NCI-H146 treated with DMSO at 0.1 percent for 48 hours (cell line): ENCODE data around the gene C1orf232.

Experiments
- DNase-seq: peaks from one replicate; lab custom pipeline; 2025; ENCODE audit not compliant: unreplicated experiment; lab: John Stamatoyannopoulos, UW

The C1orf232 gene

DNA sequence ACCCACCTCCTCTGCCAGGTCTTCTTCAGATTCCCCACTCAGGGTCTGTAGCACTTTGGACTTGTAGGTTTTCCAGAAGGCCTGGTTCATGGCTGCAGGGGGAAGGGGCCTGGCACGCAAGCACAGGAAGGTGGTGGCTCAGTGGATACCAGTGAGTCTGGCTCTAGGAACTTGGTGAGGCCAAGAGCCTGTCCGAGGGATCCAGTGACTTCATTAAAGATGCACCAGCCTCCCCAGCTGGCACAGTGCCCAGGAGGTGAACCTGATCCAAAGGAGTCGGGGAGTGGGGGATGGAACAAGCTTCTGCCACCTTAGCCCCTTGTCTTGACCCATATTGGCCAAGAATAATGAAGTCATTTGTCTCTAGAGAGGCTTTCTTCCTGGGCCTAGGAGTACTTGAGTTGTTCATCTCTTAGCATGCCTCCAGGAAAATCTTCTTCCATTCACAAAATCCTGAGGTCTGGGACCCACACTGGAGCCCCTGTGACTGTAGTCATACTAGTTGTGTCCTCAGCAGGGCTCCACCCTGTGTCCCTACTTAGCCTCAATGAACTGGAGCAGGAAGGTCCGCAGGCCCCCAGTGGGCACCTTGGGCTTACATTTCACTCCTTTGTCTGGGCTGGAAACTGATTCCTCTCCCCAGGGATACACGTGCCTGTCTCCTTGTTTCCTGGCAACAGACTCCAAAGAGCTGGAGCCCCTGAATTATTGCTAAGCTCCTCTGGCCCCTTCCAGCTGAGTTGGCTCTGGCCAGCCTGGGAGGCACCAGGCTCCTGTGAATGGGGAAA lies at the start of gene C1orf232:
Gene C1orf232, minus strand, starts transcription at position 554 of the 788 bp plus-strand sequence. Its CDS starts 464 bp downstream, at position 90.
- DNase-seq: no peak

DNA sequence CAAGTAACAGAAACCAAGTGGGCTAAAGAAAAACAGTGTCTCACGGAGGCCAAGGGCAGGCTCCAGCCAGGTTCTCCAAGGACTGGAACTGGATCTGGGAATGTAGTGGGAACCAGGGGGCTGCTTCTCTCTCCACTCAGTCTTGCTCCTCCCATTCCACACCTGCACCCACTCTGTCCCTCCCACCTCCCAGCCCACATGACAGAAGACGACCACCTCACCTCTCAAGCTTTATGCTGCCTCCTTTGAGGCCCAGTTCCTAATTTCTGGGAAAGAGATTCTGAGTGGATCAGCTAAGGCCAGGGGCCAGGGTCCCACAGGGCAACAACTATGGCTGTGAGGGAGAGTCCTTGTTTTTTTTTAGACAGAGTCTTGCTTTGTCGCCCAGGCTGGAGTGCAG lies 46.5 kb upstream of the C1orf232 start:
- DNase-seq: no peak

DNA sequence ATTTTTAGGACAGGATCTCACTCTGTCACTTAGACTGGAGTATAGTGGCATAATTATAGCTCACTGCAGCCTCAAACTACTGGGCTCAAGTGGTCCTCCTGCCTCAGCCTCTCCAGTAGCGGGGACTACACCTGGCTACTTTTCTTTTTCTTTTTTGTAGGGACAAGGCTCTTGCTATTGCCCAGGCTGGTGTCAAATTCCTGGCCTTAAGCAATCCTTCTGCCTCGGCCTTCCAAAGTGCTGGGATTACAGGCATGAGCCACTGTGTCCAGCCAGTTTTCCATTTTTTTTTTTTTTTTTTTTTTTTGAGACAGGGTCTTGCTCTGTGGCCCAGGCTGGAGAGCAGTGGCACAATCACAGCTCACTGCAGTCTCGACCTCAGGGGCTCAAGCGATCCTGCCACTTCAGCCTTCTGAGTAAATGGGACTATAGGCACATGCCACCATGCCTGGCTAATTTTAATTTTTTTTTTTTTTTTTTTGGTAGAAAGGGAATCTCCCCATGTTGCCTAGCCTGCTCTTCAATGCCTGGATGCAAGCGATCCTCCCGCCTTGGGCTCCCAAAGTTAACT lies 44.7 kb upstream of the C1orf232 start:
- no peak for DNase-seq

DNA sequence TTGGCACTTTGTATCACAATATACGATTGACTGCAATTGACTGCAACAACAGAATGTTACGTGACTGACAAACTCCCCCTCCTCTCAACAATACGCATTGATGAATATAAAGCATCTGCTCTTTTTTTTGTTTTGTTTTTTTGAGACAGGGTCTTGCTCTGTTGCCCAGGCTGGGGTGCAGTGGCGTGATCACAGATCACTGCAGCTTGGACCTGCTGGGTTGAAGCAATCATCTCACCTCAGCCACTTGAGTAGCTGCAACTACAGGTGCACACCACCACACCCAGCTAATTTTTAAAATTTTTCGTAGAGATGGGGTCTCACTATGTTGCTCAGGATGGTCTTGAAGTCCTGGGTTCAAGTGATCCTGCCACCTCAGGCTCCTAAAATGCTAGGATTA lies 44.0 kb upstream of the C1orf232 start:
- DNase-seq: no peak

DNA sequence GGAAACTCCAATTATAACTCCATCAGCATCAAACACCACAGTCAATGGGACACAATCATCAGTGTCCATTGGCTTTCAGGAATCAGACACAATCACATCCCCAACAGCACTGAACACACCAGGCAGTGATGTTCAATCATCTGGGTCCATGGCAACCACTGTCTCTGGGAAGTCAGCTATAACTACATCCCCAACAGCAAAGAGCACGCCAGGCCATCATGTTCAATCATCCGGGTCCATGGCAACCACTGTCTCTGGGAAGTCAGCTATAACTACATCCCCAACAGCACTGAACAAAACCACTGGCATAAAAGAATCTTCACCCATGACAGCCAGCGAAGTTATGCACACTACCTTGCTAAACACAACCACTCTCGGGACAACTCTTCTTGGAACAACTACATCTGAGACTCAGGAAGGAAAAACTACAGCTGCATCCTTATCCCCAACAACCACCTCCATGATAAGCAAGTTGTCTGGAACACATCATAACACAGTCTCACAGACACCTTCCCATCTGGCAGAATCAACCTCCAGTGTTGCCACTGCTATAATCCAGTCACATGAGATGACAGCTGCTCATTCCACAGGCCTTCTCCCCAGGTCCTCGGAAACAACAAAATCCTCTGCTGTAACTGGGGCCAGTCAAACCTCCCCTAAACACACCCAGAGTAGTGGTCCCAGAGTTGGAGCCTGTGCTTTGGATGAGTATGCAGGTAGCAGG lies 41.5 kb upstream of the C1orf232 start:
- DNase-seq: no peak

DNA sequence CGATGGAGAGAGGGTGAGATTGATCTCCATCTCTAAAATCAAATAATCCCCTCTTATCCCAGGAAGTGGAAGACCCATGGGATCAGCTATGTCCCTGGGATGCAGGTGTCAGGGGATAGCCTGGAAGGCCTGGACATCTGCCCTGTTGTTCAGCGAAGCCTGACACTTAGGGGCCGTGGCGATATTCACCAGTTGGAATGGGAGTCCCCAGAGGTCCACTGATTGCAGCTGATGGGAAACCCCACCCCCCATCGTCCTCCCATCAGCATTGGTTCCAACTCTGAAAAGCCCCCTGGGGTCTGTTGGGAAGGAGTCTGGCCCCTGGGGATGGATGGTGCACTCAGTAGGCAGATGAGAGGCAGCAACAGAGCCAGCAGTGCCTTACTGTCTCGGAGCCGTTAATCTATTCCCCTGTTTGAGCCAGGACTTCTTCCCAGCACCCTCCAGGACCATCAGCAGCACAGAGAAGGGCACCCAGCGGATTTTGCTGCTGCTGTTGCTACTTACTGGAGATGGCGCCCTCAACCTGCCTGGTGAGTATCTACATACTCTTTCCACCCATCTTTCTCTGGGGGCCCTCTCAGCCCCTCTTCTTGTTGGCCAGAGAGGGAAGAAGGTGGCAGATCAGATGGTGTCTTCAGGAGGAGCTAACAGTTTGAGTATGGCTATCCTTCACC lies 35.0 kb upstream of the C1orf232 start:
- no peak for DNase-seq

DNA sequence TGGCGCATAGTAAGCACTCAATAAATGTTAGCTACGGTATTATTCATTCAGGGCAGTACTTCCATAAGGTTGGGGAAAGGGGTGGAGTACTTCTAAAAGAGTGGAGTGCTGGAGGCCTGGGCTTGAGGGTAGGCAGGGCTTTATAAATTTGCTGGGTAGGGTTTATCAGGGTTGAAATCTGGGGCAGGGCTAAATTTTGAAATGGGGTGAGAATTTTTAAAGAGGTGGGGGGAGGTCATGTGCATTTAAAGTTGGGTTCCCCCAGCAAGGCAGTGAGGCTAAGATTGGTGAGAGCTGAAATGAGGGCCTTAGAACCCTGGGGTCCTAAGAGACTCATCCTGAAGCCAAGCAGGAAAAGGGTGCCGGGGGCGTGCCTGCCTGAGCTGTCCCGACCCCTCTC lies 31.6 kb upstream of the C1orf232 start:
- no peak for DNase-seq

DNA sequence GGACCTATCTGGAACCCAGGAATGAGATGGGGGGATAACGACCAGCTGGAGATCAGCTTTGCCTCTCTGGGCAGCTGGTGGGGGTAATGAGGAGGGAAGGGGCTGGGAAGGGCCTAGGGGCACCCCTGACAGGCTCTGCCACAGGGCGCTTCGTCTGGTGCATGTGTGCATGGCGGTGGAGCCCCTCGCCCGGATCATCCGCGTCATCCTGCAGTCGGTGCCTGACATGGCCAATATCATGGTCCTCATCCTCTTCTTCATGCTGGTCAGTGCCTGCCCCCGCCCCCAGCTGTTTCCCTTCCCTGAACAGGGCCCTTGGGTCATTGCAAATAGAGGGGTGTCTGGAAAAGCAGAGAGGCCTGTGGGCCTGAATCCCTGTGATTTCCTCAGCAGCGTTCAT lies 29.1 kb upstream of the C1orf232 start:
- DNase-seq: no peak

DNA sequence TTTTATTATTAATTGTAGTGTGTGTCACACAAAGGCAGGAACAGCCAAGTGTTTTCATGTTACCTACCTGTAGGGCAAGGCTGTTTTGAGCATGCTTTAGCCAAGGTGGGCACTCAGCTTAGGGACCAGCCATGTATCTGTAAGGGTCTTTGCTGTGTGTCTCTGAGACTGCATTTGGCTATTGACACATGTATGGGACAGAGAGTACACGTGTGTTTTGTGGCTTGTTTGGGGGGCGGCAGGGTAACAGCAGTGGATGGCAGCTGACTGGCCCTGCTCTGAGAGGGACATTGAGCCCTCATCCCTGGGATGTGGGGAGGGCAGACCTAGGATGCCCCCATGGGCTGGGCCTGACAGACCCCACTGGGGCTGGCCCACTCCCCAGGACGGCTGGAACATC lies 28.5 kb upstream of the C1orf232 start:
- DNase-seq: no peak

DNA sequence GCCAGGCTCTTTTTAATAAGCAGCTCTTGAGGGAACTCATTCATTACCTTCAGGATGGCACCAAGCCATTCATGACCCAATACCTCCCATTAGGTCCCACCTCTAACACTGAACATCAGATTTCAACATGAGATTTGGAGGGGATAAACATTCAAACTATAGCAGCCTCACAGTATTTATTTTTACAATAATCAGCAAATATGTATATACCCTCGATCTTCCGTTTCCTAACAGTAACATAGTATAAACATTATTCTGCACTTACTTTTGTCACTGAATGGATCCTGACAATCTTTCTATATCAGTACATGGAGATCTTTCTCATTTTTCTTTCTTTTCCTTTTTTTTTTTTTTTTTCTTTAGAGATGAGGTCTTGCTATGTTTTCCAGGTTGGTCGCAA lies 27.0 kb upstream of the C1orf232 start:
- no peak for DNase-seq

DNA sequence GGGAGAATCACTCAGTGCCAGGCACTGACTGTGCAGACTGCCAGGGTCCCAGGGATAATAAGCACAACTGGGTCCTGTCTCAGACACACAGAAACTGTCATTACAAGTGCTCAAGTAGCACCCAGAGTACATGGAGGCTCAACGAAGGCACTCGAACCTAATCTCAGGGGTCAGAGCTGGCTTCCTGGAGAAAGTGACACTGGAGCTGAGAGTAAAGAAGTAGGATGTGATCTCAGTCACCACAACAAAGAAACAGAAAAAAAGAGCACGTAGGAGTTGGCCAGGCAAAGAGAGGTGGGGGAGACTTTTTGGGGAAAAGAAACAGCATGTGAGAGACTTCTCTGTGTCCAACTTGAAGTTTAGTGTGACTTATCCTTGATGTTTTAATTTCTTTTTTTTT lies 23.0 kb upstream of the C1orf232 start:
- no peak for DNase-seq

DNA sequence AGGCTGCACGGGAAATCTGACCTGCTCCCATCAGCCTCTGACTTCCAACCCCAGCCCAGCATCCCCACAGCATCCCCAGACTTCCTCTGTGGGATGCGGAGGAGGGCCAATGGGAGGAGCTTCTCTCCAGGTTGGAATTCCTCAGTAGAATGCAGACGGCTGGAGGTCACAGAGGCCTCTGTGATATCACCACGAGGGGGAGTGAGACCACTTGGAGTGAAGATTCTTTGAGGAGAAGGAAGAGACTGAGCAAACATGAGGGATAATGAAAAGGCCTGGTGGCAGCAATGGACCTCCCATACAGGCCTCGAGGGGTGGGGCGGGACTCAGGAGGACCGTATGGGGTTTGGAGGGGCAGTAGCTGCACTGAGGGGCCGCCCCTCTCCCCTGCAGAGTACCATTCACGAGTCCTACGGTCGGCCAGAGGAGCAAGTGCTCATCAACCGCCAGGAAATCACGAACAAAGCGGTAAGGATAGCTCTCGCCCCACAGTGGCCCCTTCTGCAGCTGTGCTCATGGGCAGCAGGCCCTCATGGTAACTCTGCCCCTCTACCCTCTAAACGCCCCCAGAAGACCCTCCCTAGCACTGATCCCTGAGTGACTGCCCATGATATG lies 21.7 kb upstream of the C1orf232 start, which contains the start of gene CATSPER4:
Gene CATSPER4, plus strand, starts transcription at position 230 of the 615 bp plus-strand sequence. Its CDS starts 26 bp downstream, at position 256.
- no peak for DNase-seq

DNA sequence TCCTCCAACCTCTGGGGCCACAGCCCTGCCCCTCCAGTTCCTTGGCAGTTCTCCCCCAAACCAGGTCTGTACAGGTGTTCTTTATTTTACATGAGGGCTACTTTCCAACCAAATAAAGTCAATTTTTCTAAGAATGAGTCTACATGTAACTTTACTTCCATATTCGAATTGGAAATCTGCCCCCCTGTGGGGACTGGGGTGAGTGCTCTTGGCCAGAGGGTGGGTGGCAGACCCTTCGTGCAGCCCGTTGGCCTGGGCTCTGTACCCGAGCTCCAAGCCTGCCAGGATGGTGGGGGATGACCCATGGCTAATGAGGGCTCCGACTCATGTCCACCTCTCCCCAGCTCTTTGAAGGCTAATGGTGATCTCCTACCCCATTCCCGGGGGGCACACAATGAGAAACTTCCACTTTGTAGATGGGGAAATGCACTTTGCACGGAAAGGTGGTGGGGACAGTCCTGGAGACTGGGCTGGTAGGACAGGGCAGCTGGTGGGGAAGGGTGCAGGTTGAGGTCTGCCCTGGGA lies 21.1 kb upstream of the C1orf232 start:
- DNase-seq: no peak

DNA sequence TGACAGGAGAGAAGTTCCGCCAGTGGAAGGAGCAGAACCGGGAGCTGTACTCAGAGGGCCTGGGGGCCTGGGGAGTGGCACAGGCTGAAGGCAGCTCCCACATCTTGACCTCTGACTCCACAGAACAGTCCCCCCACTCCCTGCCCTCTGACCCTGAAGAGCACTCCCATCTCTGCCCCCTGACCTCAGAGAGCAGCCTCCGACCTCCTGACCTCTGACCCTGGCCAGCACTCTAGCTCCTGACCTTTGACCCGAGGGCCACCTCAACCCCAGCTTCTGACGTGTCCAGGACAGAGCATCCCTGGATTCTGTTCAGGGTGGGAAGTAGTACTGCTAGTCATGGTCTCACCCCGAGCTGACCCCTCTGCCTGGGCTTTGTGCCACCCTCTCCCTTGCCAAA lies 20.6 kb upstream of the C1orf232 start:
- DNase-seq: no peak

DNA sequence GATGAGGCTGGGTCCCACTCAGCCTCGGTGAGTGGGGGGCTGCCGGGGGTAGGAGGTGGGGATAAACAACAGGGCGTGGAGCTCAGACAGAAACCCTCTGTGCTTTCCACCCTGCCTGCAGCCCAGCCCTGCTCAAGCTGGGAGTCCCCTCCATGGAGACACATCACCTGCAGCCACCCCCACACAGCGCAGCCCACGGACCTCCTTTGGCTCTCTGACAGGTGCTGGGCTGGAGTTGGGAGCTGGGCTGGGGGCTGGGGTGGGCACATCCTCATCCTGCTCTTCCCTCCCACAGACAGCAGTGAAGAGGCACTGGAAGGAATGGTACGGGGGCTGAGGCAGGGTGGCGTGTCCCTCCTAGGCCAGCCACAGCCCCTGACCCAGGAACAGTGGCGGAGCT lies 19.7 kb upstream of the C1orf232 start:
- no peak for DNase-seq

DNA sequence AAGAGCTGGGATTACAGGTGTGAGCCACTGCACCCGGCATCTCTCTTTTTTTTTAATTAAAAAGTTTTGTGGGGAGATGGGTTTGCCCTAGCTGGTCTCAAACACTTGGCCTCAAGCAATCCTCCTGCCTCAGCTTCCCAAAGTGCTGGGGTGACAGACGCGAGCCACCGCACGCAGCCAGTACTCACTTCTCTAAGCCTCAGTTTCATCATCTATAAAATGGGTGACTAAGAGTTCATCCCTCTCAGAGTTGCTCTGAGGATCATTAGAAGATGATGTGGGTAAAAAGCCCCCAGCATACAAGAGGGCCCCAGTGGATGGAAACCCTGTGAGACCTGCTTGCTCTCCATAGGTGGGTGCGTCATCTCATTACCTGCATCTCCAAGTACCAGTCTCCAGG lies 19.1 kb upstream of the C1orf232 start:
- no peak for DNase-seq

DNA sequence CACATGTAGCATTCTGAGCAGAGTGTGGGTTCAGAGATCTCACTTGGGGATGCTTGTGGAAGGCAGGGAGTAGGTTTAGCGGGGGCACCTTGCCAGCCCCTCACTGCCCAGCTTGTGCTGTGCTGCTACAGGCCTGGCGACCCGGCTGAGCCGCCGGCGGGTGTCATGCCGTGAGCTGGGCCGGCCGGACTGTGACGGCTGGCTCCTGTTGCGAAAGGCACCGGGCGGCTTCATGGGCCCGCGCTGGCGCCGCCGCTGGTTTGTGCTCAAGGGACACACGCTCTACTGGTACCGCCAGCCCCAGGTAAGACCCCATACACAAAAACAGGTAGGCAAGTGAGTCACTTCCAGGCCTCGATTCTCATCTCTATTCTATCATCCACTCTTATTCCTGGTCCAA lies 16.1 kb upstream of the C1orf232 start:
- no peak for DNase-seq

DNA sequence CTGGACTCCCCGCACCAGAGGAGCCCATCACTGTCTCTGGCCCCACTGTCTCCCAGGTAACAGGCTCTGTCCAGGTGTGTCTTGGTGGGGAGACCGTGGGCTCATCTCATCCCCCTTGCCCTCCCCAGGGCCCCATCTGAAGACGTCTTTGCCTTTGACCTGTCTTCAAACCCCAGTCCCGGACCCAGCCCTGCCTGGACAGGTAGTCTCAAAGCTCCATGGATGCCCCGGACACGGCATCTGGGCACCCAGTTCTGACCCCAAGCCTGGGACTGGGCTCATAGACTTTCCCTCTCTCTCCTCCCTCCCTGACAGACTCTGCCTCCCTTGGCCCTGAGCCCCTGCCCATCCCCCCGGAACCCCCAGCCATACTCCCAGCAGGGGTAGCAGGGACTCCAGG lies 15.3 kb upstream of the C1orf232 start:
- DNase-seq: no peak

DNA sequence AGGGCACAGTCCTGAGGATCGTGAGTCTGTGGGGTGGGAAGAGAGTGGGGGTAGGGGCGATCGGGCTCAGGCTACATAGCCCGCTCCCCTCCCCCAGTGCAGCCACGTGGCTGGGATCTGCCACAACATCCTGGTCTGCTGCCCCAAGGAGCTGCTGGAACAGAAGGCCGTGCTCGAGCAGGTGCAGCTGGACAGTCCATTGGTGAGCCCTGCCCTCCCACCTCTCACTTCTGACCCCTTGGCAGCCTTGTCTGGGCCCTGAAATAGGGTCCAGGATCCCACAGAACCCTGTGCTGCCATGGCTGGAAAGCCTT lies 13.6 kb upstream of the C1orf232 start:
- DNase-seq: no peak

DNA sequence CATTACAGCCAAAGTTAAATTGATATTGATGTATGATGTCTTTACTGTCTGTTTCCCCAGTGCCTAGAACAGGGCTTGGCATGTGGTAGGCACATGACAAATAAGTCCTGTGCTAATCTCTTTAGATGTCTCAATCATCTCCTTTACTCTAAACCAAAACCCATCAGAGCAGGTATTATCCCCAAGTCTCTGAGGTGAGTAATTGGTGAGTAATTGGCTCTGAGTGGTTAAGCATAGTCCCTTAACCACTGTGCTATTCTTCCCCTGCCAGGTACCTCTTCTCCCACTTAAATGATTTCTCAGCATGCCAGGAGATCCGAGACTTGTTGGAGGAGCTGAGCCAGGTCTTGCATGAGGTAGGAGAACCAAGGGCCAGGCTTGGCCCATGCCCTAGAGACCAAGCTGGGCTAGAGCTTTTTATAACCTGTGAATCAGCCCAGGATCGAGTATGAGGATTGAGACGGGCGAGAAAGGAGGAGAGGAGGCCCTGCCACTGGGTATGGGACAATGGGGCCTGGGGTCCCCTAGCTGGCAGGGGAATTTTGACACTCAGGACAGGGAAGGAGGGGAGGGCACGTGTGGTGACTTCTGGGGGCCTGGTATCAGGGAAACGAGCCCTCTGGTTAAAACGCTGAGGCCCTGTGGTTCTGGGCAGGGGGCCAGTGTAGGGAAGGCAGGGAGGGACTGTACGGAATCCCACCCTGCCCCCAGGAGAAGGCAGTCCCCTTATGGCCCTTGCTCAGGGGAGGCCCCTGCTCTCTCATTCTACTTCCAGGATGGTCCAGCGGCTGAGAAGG lies 13.0 kb upstream of the C1orf232 start:
- DNase-seq: no peak
